Fibroblast of peridontal ligament (primary cell): ENCODE results near the gene SEC61A1.
A peak's percentile ranks its signal among the peaks of the same experiment; 100 is the strongest.

Experiments used
- DNase-seq: peaks from one replicate; pipeline ENCODE4 v3.0.0-alpha.2; 2010; ENCODE audit errors: extremely low read depth

The SEC61A1 gene

GRCh38 chr3:128077665-128078064 lies 25.4 kb downstream of the SEC61A1 start:
- no peak for DNase-seq

DNA sequence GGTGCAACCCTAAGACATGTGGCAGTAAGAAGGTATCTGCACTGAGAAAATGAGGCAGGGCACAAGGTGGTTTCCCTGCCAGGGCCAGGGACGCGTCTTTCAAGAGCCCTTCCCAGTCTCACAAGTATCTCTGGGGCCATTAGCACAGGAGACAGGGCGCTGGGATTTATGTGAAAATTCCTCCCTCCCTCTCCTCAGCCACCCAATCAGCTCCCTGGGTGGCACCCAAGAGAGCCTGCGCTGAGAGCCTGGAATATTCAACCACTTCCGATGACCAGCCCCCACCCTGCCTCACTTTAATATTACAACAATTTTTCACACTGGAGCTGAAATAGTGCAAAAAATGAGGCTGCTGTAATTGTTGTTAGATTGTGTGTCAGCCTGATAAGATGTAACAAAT lies 26.1 kb downstream of the SEC61A1 start:
- no peak for DNase-seq

DNA sequence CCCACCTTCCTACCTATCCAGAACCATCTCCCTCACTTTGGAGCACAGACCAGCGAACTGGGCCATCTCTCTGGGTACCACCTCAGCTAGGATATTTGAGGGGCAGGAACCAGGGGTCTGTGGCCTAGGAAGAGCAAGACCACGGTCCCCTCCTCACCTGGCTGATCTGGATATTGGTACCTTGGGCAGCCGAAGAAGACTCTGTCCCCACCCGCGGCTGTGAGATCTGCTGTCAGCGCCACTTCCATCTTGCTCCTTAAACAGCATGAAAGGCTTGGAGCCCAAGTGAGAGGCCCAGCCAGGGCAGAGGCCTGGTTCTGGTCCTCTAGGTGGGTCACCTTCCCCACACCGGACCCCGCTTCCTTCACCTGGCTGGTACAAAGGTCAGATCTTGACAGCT lies 26.6 kb downstream of the SEC61A1 start:
- DNase-seq, result no peak

DNA sequence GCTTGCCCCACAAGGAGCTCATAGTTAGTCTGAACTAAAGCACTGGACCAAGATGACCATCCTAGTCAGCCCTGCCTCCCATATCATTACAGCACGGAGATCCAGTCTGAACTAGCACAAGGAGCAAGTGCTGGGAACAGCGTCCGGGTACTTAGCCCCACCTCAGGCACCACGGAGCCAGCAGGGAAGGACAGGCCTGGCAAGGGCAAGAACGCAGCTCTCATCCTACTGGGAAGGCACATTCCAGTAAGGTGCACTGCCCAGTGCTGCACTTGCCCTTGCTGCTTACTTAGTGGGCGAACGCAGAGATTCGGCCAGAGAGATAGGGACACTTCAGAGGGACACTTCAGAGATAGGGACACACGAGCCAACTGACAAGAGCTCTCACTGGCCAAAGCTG lies 27.6 kb downstream of the SEC61A1 start:
- DNase-seq, result no peak

- peak; percentile 94 for DNase-seq
Measured at GRCh38 chr3:128080323-128081080, 28.3 kb downstream of the SEC61A1 start.

DNA sequence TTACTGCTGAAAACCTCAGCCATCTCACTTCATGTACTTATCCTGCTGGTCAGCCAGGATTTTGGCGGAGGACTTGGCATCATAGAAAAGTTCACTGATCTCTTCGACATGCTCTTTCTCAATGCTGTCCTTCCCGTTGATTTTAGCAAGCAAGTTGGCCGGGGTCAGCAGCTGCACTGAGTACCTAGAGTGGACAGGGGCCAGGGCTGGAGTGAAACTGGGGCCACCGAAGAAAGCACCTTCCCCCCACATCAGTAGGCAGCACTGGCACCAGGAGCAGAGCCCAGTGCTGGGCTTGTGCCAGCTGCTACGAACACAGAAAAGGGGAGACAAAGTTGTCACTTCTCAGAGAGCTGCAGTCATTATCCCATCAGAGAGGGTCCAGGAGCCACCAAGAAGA lies 29.0 kb downstream of the SEC61A1 start:
- DNase-seq, result no peak

DNA sequence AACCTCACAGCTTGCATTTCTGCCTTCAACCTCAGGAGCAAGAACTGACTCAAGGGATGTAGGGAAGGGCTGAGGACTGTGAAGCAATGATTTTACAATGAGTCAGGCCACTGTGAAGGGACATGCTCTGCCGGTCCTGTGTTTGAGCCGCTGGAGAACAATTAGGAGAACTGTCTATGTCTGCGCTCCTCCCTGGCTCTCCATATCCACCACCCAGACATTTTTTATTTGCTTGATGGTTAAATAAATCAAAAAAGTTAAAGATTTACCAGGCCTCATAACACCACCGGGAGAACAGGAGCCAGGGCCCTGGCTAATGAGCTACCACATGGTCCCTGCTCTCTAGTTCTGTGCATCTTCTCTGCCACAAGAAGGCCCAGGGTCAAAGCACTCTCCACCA lies 29.6 kb downstream of the SEC61A1 start:
- peak; percentile 65 for DNase-seq

GRCh38 chr3:128082546-128082945 lies 30.3 kb downstream of the SEC61A1 start:
- no peak for DNase-seq

DNA sequence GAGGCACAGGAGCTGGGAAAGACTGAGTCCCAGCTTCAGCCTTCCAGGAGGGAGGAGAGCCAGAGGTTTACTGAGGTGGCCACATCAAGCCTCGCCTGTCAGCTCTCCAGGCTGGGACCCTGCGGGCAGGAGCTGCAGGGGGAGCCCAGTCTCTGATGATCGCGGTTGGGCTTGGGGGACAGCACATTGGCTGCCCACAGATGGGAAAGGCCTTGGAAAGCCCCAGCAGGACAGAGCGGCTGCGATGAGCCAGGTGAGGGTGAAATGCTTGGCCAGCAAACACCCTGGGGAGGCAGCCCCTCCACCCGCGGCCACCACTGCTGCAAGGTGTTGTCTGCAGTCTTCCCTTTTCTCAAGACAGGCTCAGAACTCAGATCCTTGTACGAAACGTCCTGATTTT lies 31.2 kb downstream of the SEC61A1 start:
- DNase-seq, result no peak

DNA sequence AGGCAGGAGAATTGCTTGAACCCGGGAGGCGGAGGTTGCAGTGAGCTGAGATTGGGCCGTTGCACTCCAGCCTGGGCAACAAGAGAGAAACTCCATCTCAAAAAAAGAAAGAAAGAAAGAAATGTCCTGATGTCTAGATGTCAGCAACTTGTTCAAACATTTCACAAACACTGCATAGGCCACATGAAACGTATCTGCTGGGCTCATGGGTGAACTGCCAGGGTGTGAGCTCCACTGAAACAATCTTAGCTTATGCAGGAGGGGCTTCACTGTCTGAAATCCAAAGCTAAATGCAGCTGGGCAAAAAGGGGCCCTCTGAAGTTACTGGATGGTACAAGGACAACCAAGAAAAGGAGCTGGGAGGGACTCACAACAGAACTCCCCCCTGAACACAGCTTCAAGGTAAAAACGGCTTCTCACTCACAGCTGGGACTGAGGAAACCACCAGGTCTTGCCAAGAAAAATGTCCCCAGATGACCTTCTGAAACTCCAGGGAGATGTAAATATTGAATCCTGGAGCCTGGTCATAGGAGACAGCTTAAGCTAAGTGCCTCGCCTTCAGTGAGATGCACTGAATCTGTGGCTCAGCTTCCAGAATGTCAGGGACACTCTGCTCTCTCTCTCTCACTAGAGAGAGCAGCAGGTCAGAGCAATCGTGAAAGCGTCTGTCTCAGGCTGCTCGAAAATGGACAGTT lies 31.9 kb downstream of the SEC61A1 start:
- DNase-seq, result peak; percentile 19

DNA sequence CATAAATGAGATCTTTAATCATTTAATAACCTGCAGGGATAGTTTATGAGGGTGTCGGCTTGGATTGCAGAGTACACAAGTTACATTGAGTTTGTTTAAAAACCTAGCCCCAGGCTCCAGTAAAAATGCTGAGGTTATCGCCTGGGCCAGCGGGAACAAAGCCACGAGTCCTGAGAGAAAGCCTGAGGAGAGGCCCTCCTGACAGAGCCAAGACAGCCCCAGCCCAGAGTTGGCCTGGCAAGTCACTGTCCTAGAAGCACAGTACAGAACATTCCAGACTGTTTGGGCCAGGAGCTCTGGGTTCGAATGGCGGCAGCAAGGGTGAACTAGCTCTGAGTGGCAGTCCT lies 32.4 kb downstream of the SEC61A1 start:
- no peak for DNase-seq

GRCh38 chr3:128089135-128089534 lies 36.9 kb downstream of the SEC61A1 start:
- DNase-seq, result no peak

DNA sequence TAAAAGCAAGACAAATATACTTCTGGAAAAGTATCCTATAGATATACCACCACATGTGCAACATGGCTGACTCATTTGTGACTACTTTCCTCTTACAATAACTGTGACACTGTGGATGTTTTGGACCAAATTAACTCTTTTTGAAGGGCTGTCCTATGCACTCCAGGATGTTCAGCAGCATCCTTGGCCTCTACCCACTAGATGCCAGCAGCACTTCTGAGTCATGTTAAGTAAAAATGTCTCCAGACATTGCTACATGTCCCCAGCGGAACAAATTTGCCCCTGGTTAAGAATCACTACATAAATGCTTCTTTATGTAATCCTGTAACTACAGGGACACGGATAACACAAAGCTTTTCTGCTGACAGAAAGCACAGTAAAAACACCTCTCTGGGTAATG lies 39.3 kb downstream of the SEC61A1 start:
- DNase-seq, result peak; percentile 24

DNA sequence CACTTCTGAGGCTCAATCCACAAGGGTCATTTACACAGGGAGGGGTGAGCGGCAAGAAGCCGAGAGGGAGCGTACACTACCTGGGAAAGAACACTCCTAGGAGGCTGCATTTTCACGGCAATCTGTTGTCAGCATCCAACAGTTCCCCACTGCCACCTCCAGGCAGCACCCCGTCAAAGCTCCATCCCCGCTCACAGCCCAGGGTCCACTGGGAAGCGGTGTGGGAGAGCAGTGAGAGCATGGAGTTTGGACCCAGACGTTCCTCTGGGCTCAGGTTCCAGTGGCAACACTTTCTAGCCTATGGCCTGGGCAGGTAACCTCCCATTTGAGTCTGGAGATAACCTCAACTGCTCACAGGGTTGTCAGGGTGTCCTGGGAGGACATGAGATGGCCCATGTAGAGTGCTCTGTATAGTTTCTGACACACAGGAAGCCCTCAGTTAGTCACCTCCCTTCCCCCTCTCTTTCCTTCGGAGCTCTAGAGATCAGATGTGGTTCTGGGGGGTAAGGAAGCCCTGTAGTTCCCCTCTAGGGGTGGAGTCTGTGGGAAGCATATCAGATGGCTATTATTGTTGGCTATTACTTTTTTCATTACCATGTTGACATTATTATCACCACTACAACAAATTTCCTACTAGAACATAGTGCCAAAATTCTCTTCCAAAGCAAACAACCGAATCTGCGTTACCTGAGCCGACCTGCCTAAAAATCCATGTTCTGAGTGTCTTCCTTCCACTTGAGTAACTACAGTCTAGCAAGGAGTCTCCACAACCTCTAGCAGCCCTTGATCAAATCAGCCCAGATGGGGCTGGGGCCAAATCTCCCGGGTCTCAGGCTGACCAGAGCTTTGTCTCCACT lies 42.3 kb downstream of the SEC61A1 start:
- no peak for DNase-seq

GRCh38 chr3:128095222-128095703 lies 43.0 kb downstream of the SEC61A1 start:
- peak; percentile 84 for DNase-seq

DNA sequence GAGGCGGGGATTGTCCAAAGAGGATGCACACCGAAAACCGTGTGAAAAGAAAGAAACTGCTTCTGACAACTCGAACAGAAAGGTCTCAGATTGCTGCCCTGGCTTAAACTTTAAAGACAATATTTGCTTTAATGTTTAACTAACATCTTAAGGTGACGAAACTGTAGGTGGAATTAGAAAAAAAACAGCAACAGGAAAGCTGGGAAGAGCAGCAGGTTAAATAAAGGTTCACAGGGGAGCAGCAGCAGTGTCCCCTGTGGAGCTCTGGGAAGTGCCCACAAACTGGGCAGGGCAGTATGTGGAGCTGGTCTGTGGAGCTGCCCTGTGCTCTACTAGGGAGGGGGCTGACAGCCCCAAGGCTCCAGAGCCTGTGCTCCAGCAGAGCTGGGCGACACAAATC lies 46.0 kb downstream of the SEC61A1 start:
- no peak for DNase-seq

DNA sequence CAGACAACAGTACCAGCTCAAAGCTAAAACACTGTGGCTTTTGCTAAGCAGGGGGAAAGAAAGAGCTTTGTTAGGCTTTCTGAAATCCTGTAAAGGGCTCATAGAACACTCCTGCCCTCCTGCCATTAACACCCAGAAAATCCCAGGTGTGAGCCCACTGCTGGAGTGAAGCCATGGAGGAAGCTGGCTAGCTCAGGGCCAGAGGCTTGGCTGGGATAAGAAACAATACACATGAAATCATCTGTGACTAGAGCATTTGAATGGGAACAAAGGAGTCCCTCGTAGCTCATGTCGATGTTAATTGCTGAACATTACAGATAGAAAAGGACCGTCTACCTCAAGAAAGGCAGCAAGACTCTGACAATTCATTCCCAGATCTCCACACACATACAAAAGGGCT lies 47.9 kb downstream of the SEC61A1 start:
- no peak for DNase-seq

DNA sequence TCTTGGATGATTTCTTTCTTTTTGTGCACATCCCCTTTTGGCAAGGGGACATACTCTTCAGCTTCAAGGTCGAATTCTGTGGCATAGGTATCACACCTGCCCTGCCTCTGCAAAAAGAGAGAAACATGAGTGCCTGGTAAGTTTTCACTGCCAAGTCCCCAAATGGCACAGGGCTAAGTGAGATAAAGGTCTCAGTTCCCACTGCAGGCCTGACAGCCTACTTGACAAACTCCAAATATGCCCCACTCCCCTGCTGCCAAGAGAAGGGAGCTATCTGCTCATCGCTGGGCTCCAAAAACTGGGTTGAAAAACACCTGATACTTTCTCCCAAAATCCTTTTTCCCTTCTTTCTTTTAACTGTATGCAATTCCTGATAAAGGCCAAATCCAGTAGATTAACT lies 48.4 kb downstream of the SEC61A1 start:
- no peak for DNase-seq

DNA sequence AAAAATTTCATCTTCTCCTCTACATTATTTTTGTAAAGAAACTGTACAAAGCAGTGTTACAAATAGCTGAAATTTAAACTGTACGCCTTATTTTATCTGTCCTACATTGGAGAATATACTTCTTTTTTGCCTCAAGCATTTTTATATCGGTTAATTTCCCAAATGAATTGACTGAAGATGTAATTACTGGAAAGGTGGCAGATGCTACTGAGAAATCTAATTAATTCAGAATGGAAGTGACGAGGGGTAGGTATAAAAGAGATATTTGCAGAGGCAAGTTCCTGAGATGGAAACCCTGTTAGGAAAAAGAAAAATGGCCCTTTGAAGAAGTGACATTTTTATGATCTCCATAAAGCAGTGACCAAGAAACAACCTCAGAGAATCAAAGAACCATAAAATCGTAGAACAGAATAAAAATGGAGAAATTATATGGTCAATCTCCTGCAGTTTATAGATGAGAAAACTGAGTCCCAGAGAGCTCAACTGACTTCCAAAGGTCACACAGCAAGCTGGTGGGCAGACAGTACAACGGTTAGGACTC lies 51.0 kb downstream of the SEC61A1 start:
- no peak for DNase-seq

DNA sequence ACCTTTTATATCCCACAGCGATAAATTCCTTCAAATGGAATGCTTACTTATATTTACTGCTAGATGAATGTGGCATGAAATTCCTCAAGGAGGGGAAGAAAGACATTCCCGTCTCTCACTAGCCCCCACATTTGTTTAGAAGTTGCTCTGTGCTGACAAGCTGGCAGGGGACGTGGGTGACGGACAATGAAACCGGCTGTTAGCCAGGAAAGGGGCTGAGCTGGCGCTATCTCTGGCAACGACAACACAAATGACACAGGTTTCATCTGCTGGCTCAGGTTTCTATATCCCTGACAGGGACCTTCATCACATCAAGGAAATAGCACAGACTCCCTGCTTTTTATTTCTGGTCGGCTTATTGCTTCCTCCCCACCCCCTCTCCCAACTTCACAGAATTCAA lies 55.6 kb downstream of the SEC61A1 start:
- no peak for DNase-seq

- DNase-seq, result no peak
Measured at GRCh38 chr3:128111147-128111546, 58.9 kb downstream of the SEC61A1 start.

DNA sequence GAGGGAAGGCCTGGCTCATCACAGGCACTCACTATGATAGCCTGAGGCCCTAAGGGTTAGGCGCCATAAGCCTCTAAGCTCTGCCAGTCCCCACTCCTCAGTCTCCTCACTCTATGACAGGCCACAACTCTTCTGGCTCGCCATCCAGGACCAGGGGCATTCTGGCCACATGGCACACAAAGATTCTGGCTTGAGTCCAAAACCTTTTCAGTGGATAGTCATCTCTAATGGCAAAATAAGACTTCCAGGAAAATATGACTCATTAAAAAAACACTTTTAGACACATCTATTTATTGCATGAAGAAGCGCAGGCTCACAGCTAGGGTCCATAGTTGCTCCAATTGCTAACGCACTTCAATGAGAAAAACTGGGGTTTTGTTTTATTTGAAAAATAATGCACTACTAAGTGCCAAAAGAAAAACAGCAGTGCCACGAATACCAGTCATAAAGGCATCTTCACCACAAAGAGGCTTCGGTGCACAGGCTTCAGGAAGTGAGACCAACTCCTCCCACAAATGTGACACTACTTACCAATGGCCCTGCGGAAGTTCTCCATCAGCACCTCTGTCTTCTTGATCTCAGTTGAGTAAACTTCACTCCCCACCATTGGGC lies 60.2 kb downstream of the SEC61A1 start:
- peak; percentile 72 for DNase-seq
